BLaER1 (cell line): ENCODE results near the gene SLC2A13.
"Not testable (repeated sequence)": the region's sequence is repeated elsewhere in the genome, so short reads cannot be mapped to it uniquely, and the experiment has no call there.

Experiments
- H3K27ac ChIP-seq: shearing (Covaris generic); formaldehyde crosslinking; 2 replicates; pipeline ENCODE4 v1.8.1; 2022
- H3K27me3 ChIP-seq: shearing (Covaris generic); formaldehyde crosslinking; 2 replicates; pipeline ENCODE4 v1.8.1; 2022
- H3K36me3 ChIP-seq: shearing (Covaris generic); formaldehyde crosslinking; 2 replicates; pipeline ENCODE4 v1.8.1; 2022
- H3K4me1 ChIP-seq: shearing (Covaris generic); formaldehyde crosslinking; 2 replicates; pipeline ENCODE4 v1.8.1; 2022
- H3K4me2 ChIP-seq: shearing (Covaris generic); formaldehyde crosslinking; 2 replicates; pipeline ENCODE4 v1.8.1; 2022
- H3K4me3 ChIP-seq: shearing (Covaris generic); formaldehyde crosslinking; 2 replicates; pipeline ENCODE4 v1.8.1; 2022
- H3K9ac ChIP-seq: shearing (Covaris generic); formaldehyde crosslinking; 2 replicates; pipeline ENCODE4 v1.8.1; 2022
- H3K9me3 ChIP-seq: shearing (Covaris generic); formaldehyde crosslinking; 2 replicates; pipeline ENCODE4 v1.8.1; 2022
- H4K20me1 ChIP-seq: shearing (Covaris generic); formaldehyde crosslinking; 2 replicates; pipeline ENCODE4 v1.8.1; 2022
- Cebpa-rat ChIP-seq: shearing (Covaris generic); IDR thresholded peaks from 2 replicates; pipeline ENCODE4 v1.8.1; 2022

The SLC2A13 gene

GRCh38 chr12:40045656-40046055 is 60.2 kb downstream of the SLC2A13 start:
- no peaks in the 10 kb centered on the region for H3K4me1 ChIP-seq
- H3K4me3 ChIP-seq, result no peak overlapping the region
- no peak overlapping the region for H3K4me2 ChIP-seq
- H4K20me1 ChIP-seq, result no peaks in the 10 kb centered on the region
- H3K9me3 ChIP-seq, result no peaks in the 10 kb centered on the region
- H3K9ac ChIP-seq, result no peak overlapping the region
- H3K27ac ChIP-seq, result no peak overlapping the region
- H3K36me3 ChIP-seq, result no peaks in the 10 kb centered on the region
- no peaks in the 10 kb centered on the region for H3K27me3 ChIP-seq
- no peak for TF ChIP-seq Cebpa-rat

- Histone ChIP-seq H3K9ac (no peak overlapping the region), H3K4me3 (no peak overlapping the region), H3K36me3 (no peaks in the 10 kb centered on the region)
Observed at GRCh38 chr12:40044396-40044795, 61.5 kb downstream of the SLC2A13 start.

DNA sequence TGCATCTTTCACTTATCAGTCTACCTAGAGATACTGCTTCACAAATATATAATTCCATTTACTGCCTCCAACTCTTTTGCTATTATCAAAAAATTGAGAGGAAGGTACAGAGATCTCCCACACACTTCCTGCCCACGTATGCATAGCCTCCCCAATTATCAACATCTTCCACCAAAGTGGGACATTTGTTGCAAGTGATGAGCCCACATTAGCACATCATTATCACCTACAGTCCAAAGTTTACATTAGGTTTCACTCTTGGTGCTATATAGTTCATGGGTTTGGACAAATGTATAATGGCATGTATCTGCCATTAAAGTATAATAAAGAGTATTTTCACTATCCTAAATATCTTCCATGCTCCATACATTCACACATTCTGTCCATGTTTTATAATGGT is 66.3 kb downstream of the SLC2A13 start:
- H3K4me1 ChIP-seq, result no peaks in the 10 kb centered on the region
- no peaks in the 10 kb centered on the region for H4K20me1 ChIP-seq
- H3K27ac ChIP-seq, result no peak overlapping the region
- H3K4me3 ChIP-seq, result no peak overlapping the region
- no peak overlapping the region for H3K9ac ChIP-seq
- H3K36me3 ChIP-seq, result no peaks in the 10 kb centered on the region
- no peaks in the 10 kb centered on the region for H3K27me3 ChIP-seq
- H3K4me2 ChIP-seq, result no peak overlapping the region
- H3K9me3 ChIP-seq, result no peaks in the 10 kb centered on the region
- no peak for TF ChIP-seq Cebpa-rat

More at GRCh38 chr12:40044396-40044795, 61.5 kb downstream of the SLC2A13 start:
- H4K20me1 ChIP-seq, result no peaks in the 10 kb centered on the region
- no peaks in the 10 kb centered on the region for H3K4me1 ChIP-seq
- no peak overlapping the region for H3K4me2 ChIP-seq
- TF ChIP-seq Cebpa-rat, result no peak
- no peaks in the 10 kb centered on the region for H3K9me3 ChIP-seq
- no peak overlapping the region for H3K27ac ChIP-seq
- H3K27me3 ChIP-seq, result no peaks in the 10 kb centered on the region

- H3K4me3 ChIP-seq, result no peak overlapping the region
- no peak for TF ChIP-seq Cebpa-rat
- H3K9me3 ChIP-seq, result no peaks in the 10 kb centered on the region
- H3K27ac ChIP-seq, result no peak overlapping the region
- H3K9ac ChIP-seq, result no peak overlapping the region
- no peaks in the 10 kb centered on the region for H3K4me1 ChIP-seq
- no peaks in the 10 kb centered on the region for H3K27me3 ChIP-seq
- H3K4me2 ChIP-seq, result no peak overlapping the region
- H4K20me1 ChIP-seq, result no peaks in the 10 kb centered on the region
- H3K36me3 ChIP-seq, result no peaks in the 10 kb centered on the region
Observed at GRCh38 chr12:40038619-40039018, 67.3 kb downstream of the SLC2A13 start.

DNA sequence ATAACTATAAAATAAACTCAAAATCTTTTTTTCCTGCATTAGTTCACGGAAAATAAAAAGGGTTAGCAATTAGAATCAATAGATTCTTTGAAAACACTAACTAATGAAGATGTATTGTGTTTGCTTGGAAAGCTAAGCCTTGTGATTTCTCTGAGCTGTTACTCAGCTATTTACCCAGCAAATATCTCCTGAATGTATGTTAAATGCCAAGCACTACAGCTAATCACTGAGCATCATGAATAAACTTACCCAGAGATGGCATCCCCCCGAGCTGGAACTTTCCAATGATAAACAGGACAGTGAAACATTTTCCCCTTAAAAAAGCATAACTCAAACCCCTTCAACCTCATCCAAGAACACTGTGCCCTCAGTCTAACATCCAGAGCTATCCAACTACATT is 71.2 kb downstream of the SLC2A13 start:
- H3K9me3 ChIP-seq, result no peaks in the 10 kb centered on the region
- H3K4me1 ChIP-seq, result no peaks in the 10 kb centered on the region
- H3K27me3 ChIP-seq, result no peaks in the 10 kb centered on the region
- no peak overlapping the region for H3K9ac ChIP-seq
- TF ChIP-seq Cebpa-rat, result no peak
- no peak overlapping the region for H3K4me2 ChIP-seq
- no peaks in the 10 kb centered on the region for H4K20me1 ChIP-seq
- no peak overlapping the region for H3K27ac ChIP-seq
- no peak overlapping the region for H3K4me3 ChIP-seq
- no peaks in the 10 kb centered on the region for H3K36me3 ChIP-seq

DNA sequence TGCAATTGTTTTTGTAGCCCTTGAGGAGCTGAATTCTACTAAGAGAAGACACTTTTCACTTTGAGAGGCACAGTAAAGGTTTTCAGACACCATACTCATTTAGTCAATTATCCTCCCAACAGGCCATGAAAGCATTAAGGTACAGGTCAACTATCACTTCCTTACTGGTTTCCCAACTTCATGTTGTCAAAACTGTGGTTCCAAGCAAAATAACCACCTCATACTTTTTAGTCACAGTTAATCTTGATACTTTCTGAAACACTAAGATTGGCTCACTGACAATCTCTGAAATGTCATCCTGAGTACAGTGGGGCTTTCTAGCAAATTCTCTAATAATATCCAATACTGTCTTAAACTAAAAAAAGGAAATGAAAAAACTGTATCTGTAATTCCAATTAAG is 71.7 kb downstream of the SLC2A13 start:
- H3K27ac ChIP-seq, result no peak overlapping the region
- TF ChIP-seq Cebpa-rat, result no peak
- no peaks in the 10 kb centered on the region for H3K36me3 ChIP-seq
- H3K9me3 ChIP-seq, result no peaks in the 10 kb centered on the region
- no peak overlapping the region for H3K9ac ChIP-seq
- H4K20me1 ChIP-seq, result no peaks in the 10 kb centered on the region
- H3K4me1 ChIP-seq, result no peaks in the 10 kb centered on the region
- no peaks in the 10 kb centered on the region for H3K27me3 ChIP-seq
- H3K4me3 ChIP-seq, result no peak overlapping the region
- no peak overlapping the region for H3K4me2 ChIP-seq

- H3K9me3 ChIP-seq, result no peaks in the 10 kb centered on the region
- H3K27ac ChIP-seq, result no peak overlapping the region
- no peak for TF ChIP-seq Cebpa-rat
- H3K4me2 ChIP-seq, result no peak overlapping the region
- H4K20me1 ChIP-seq, result no peaks in the 10 kb centered on the region
- H3K9ac ChIP-seq, result no peak overlapping the region
- H3K4me1 ChIP-seq, result no peaks in the 10 kb centered on the region
- H3K27me3 ChIP-seq, result no peaks in the 10 kb centered on the region
- H3K36me3 ChIP-seq, result no peaks in the 10 kb centered on the region
- no peak overlapping the region for H3K4me3 ChIP-seq
Observed at GRCh38 chr12:40033242-40033630, 72.6 kb downstream of the SLC2A13 start.

- Histone ChIP-seq H3K4me1 (no peaks in the 10 kb centered on the region), H3K9me3 (no peaks in the 10 kb centered on the region), H3K36me3 (no peaks in the 10 kb centered on the region), H3K27me3 (no peaks in the 10 kb centered on the region), H4K20me1 (no peaks in the 10 kb centered on the region), H3K9ac (no peak overlapping the region), H3K4me2 (no peak overlapping the region), H3K4me3 (no peak overlapping the region), H3K27ac (no peak overlapping the region)
- no peak for TF ChIP-seq Cebpa-rat
Observed at GRCh38 chr12:40032433-40033241, 73.2 kb downstream of the SLC2A13 start.

- Histone ChIP-seq H3K9ac (no peak overlapping the region), H4K20me1 (no peaks in the 10 kb centered on the region), H3K4me2 (no peak overlapping the region), H3K9me3 (no peaks in the 10 kb centered on the region), H3K36me3 (no peaks in the 10 kb centered on the region), H3K4me3 (no peak overlapping the region), H3K27ac (no peak overlapping the region), H3K27me3 (no peaks in the 10 kb centered on the region), H3K4me1 (no peaks in the 10 kb centered on the region)
- TF ChIP-seq Cebpa-rat, result no peak
Observed at GRCh38 chr12:40031965-40032364, 73.9 kb downstream of the SLC2A13 start.

GRCh38 chr12:40030970-40031369 is 74.9 kb downstream of the SLC2A13 start:
- H3K4me2 ChIP-seq, H3K4me1 ChIP-seq, H4K20me1 ChIP-seq, H3K9me3 ChIP-seq, H3K4me3 ChIP-seq, H3K27ac ChIP-seq, H3K27me3 ChIP-seq, H3K9ac ChIP-seq, H3K36me3 ChIP-seq: not testable (repeated sequence)

- Histone ChIP-seq H3K4me1 (peaks cover 14% of the 10 kb centered on the region), H4K20me1 (no peaks in the 10 kb centered on the region), H3K27me3 (no peaks in the 10 kb centered on the region), H3K4me3 (no peak overlapping the region), H3K4me2 (no peak overlapping the region), H3K9ac (no peak overlapping the region), H3K27ac (no peak overlapping the region), H3K36me3 (no peaks in the 10 kb centered on the region), H3K9me3 (no peaks in the 10 kb centered on the region)
- TF ChIP-seq Cebpa-rat, result no peak
Observed at GRCh38 chr12:40028296-40028695, 77.6 kb downstream of the SLC2A13 start.
